HG03095 (cell line): ENCODE results near the gene SAMD4B.
"Not testable (repeated sequence)": the region's sequence is repeated elsewhere in the genome, so short reads cannot be mapped to it uniquely, and the experiment has no call there.

ENCODE experiments used
- ATAC-seq: cut with Tn5 transposase; IDR thresholded peaks from one replicate; pipeline ENCODE4 v1.9.1; 2021; ENCODE audit warnings: moderate library complexity; ENCODE audit not compliant: unreplicated experiment

The SAMD4B gene

GRCh38 chr19:39362682-39363657 lies 20.7 kb downstream of the SAMD4B start:
- ATAC-seq = no peak

- no peak for ATAC-seq
Measured at GRCh38 chr19:39363901-39364457, 21.8 kb downstream of the SAMD4B start.

- no peak for ATAC-seq
Measured at GRCh38 chr19:39365531-39365930, 23.3 kb downstream of the SAMD4B start.

- no peak for ATAC-seq
Measured at GRCh38 chr19:39369200-39369599, 27.0 kb downstream of the SAMD4B start.

GRCh38 chr19:39370735-39371134 lies 28.5 kb downstream of the SAMD4B start:
- ATAC-seq = no peak

- ATAC-seq = no peak
Measured at GRCh38 chr19:39372047-39372802, 30.0 kb downstream of the SAMD4B start.

GRCh38 chr19:39372941-39373340 lies 30.7 kb downstream of the SAMD4B start:
- no peak for ATAC-seq

GRCh38 chr19:39375929-39376328 lies 33.7 kb downstream of the SAMD4B start:
- ATAC-seq = no peak

GRCh38 chr19:39377373-39378362 lies 35.4 kb downstream of the SAMD4B start:
- no peak for ATAC-seq

- ATAC-seq = not testable (repeated sequence)
Measured at GRCh38 chr19:39379366-39379765, 37.1 kb downstream of the SAMD4B start.

- no peak for ATAC-seq
Measured at GRCh38 chr19:39379865-39380396, 37.7 kb downstream of the SAMD4B start.

GRCh38 chr19:39380521-39381502 lies 38.6 kb downstream of the SAMD4B start:
- ATAC-seq = no peak

GRCh38 chr19:39381910-39382611 lies 39.8 kb downstream of the SAMD4B start:
- no peak for ATAC-seq

- no peak for ATAC-seq
Measured at GRCh38 chr19:39382991-39383828, 41.0 kb downstream of the SAMD4B start.

GRCh38 chr19:39384839-39385568 lies 42.8 kb downstream of the SAMD4B start:
- ATAC-seq = no peak

- ATAC-seq = no peak
Measured at GRCh38 chr19:39385629-39386411, 43.6 kb downstream of the SAMD4B start.
